HG03460 (cell line): ENCODE results near the gene ROBO4.

Experiments used
- ATAC-seq: cut with Tn5 transposase; IDR thresholded peaks from one replicate; pipeline ENCODE4 v1.9.1; 2021; ENCODE audit not compliant: unreplicated experiment

Gene ROBO4

GRCh38 chr11:124875401-124875800, 22.3 kb downstream of the ROBO4 start:
- no peak for ATAC-seq

DNA sequence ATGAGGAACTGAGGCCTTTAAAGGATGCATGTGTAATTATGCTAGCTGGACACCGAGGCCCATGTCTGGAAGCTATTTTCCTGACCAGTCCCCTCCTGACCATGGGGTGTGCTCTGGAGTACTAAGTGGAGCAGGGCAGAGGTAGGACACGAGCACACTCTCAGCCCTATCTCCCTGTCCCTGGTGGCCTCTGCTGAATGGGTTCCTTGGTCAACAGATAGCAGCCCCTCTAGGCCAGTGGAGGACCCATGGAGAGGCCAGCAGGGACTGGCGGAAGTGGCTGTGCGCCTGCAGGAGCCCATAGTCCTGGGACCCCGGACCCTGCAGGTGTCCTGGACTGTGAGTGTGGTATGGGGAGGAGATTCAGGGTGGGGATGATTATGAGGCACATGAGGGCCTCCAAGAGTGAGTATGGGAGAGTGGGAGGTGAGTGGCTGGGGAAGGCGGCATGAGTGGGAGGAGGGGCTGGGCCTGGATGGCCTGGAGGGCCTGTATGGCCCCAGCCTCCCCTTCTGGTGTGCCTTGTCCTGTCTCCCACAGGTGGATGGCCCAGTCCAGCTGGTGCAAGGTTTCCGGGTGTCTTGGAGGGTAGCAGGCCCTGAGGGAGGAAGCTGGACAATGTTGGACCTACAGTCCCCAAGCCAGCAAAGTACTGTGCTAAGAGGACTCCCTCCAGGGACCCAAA, 23.0 kb downstream of the ROBO4 start:
- ATAC-seq, result no peak

DNA sequence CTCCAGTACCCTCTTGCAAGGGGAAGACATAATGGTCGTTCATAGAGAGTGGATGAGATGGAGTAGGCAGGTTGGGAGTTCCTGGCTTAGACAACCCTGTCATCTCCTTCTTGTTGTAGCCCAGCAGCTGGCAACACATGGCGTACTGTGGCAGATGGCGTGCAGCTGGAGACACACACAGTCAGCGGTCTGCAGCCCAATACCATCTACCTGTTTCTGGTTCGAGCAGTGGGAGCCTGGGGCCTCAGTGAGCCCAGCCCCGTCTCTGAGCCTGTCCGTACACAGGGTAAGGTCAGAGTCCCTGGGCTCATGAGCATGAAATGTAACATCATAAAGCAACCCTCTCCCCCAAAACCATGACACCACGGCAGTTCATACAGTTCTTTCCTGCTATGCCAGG, 23.7 kb downstream of the ROBO4 start:
- no peak for ATAC-seq

GRCh38 chr11:124872741-124873140, 24.9 kb downstream of the ROBO4 start:
- no peak for ATAC-seq

- no peak for ATAC-seq
These were observed 25.4 kb downstream of the ROBO4 start for GRCh38 chr11:124872280-124872679.

DNA sequence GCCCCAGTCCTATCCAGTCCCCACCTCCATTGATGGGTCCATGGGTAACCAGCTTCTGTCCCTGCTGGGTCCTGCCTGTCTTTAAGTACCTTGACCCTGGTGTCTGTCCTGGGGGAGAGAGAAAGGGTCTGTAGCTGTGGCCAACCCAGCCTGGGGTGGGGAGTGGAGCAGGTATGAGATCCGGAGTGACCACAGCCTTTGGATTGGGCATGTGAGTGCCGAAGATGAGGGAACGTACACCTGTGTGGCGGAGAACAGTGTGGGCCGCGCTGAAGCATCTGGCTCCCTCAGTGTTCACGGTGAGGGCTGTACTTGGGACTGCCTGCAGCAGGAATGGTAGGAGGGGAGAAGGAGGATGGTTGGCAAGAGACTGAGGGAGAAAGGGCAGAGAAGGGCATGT, 27.2 kb downstream of the ROBO4 start:
- ATAC-seq, result no peak

DNA sequence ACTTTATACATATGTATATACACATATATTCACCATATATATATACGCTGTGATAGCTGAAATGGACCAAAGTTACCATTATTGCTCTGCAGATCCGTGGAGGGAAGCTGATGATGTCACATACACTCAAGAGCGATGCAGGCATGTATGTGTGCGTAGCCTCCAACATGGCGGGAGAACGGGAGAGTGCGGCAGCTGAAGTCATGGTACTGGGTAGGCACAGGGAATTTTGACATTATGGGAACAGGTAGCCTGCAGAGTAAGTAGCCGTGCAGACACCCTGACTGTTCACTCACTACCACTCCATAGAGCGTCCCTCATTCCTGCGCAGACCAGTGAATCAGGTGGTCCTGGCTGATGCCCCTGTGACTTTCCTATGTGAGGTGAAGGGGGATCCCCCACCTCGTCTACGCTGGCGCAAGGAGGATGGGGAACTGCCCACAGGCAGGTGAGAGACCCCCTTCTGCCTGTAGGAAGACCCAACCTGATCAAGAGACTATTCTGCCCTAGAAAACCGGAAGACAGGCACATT, 27.7 kb downstream of the ROBO4 start:
- ATAC-seq, result no peak

- ATAC-seq, result no peak
These were observed 28.3 kb downstream of the ROBO4 start for GRCh38 chr11:124869331-124869730.

DNA sequence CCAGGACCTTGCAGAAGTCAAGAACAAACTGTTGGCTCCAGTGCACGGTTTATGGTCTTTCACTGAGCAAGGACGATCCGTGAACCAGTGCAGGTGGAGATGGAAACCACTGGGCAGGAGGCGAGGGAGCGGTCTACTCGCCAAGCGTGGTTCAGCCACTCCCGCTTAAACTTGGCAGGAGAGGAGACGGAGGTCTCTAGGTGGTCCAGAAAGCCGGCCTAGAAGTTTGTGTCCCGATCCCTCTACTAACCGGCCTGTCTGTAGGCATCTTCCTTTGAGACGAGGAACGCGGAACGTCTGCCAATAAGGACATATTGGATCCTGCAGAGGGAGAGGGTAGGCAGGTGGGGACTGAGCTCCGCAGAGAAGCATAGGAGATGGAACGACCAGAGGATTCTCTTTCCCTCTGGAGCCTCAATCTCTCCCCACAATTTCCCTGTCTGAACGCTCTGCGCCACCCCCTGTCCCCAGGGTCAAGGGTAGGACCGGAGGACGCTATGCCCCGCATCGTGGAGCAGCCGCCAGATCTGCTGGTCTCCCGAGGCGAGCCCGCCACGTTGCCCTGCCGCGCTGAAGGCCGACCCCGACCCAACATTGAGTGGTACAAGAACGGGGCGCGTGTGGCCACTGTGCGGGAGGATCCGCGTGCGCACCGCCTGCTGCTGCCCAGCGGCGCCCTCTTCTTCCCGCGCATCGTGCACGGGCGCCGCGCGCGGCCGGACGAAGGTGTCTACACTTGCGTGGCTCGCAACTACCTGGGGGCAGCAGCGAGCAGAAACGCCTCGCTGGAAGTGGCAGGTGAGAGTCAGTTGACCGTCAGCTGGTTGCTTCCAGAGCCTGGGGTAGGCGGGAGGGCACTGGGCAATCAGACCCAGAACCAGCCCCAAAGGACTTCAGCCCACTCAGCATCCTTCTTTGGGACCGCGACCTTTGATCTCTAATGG, 29.1 kb downstream of the ROBO4 start:
- no peak for ATAC-seq

DNA sequence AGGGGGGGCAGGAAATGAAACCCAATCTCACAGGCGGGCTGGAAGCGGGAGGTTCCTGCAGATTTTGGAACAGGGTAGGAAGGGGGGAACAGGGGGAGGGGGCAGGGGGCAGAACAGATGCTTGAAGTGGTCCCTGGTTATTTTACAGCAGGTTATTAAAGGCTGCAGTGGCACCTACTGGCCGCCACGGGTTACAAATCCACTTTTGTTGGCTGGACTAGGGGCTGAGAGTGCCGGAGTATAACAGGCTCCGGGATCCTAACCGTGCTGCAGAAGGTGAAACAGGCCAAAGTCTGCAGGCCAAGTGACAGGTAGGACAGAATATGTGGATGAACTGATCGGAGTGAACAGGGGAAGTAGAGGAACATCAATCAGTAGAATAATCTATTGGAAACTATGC, 30.0 kb downstream of the ROBO4 start:
- ATAC-seq, result peak; percentile 51

DNA sequence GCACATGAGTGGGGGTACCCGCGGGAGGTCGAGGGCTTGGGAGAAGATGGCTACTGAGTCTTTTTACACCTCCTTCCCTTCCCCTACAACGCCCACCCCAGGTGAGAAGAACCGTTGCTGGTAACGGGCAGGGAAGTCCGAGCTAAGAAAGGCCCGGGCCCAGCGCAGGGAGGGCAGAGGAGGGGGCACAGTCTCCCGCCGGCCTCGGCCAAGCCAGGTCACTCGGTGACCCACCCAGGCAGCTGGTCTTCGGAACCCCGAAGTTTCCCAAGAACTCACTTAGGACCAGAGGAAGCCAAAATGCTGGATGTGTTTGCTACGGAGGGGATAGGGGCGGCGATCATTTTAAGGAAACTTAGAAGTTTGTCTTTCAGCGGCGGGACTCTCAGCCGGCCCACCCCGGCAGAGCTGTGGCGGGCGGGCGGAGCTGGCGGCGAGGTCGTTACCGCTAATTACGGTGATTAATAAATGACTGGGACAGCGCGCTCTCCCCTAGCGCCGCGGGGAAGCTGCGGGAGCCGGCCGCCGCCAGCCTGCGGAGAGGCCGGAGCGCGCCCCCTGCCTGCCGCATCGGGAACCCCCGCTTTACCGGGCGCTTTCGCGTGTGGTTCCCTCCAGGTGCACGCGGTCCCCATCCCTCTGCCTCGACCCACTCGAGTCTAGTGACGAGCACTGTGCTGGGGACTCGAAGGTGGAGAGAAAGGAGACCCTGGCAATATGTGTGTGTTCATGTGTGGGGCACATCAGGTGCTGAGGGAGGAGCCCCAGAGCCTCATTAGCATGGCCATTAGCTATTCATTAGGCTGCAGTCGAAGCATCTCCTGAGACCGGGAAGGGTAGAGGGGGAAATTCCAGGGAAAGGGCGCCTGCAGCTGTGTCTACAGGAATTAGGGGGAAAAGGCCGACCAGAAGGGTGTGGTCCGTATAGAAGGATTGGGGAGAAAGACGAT, 31.5 kb downstream of the ROBO4 start:
- ATAC-seq, result no peak

DNA sequence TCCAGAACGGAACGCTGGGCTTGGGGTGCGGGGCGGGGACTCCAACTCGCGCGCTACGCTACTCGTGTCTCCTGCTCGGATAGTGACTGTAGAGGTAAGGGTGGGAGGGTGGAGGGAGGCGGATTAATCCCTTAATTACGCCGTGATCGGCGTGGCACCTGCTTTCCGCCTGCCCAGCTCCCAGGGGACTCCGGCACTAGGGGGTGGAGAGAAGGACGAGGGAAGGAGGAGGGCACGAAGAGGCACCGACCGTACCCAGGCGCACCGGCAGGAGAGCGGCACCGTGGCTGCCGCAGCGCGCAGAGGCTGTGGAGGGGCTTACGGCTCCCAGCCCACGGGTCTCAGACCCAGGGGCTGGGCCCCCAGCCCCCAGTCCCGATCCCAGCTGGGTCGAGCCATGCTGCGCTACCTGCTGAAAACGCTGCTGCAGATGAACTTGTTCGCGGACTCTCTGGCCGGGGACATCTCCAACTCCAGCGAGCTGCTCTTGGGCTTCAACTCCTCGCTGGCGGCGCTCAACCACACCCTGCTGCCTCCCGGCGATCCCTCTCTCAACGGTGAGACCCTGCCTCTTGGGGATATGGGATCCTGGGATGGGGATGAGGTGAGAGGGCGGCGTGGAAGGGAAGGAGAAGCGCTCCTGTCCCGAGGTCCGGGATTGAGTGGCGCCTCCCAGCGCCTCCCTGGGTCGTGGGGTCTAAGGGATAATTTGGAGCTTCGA, 32.3 kb downstream of the ROBO4 start, which contains the start of gene ROBO3:
TSS of gene ROBO3 (plus strand) at position 252 of the 721 bp plus-strand sequence. CDS start at position 398, 146 bp downstream.
- ATAC-seq, result no peak

DNA sequence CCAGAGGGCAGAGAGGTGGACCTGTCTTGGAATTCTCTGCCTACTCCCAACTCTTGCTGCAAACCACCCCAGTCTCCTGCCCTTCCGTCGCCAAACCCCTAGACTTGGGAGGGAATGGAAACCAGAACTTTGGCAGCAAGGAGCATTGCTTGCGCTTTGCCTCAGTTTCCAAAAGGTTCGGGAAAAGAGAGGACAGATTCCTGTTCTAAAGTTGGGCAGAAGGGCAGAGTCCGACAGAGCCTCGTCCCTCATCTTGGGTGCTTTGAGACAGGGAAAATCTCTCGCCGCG, 32.8 kb downstream of the ROBO4 start:
- no peak for ATAC-seq

DNA sequence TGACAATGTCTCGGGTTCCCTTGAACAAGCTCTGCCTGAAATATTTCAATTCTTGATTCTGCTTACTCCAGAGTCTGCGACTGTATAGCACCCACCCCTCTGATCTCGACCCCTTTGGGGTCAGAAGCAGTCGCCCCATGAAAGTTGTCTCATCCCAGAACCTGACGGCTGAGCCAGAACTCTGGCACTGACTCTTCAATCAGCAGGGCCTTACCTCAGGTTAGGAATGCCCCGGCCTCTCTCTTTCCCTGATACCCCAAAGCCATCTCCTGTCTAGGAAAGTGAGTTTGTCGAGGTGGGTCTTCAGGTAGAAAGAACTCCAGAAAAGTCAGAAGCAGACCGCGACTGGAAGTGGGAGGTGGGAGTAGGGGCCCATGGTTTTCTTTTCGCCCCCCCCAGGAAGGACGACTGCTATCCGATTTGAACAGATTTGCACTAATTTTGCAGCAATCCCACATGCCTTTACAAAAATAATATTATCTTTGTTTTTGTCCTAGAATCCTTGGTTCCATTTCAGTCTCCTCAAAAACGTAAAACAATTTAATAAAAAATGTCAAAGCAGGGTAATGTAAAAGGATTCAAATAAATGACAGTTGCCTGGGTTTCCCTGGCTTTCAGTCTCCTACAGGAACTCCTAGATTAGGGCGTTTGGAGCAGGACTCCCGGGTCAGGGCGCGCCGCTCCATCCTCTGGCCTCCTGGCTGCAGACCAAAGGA, 33.3 kb downstream of the ROBO4 start:
- ATAC-seq, result no peak

DNA sequence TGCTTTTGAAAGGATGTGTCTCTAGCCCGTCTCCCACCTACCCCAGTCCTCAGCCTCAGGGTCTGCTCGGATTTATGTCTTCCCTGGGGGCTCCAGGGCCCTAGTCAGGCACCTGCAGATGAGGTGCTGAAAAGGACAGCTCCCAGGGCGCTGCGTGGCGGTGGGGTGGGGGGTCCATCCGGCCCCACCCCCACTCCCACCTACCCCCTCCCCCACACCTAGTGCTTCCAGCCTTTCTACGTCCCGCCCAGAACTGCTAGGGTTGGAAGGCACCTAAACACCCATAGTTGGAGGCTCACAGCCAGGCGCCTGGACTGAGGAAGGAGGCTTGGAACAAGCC, 33.9 kb downstream of the ROBO4 start:
- no peak for ATAC-seq

DNA sequence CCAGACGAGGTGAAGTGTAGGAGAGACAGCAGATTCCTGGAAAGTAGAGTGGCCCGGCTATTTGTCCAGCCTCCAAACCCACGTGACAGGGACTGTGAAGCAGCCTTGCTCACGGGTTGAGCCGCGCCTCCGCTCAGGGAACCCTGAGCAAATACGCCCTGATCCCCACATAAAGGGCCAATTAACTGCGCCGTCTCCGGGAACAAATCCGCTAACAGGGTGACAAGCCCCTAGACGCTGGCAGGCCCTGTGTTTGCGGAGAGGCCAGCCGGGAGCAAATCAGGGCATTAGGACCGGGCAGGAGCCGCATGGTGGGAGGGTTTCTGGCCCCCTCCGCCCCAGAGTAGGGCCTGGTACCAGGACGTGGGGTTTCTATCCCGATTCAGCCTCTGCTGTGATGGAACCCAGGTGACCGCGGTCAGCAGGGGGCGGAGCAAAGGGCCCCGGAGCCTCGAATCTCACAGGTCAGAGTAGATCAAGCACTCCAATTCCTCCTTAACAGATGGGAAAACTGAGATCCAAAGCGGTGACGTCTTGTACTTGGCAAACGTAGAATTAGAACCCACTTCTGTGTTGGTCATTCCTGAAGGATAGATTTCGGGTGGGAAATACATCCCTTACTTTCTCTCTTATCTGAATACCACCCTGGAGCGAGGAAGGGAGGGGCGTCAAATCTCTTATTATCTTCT, 34.4 kb downstream of the ROBO4 start:
- no peak for ATAC-seq

DNA sequence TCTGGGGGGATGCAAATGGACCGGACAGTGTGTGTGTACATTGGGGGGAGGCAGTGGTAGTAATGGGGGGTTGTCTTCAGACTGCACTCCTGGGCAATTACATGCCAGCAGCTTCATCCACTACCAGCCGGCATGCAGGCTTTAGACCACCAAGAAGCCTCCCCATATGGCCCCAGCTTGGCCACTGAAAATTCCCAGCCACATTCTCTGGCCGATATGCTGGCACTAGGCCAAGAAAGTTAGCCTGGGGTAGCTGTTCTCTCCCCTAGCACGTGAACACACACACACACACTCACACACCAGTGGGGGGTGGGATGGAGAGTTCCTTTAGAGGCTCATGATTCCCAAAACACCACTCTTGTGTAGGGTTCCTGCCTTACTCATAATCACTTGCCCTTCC, 36.0 kb downstream of the ROBO4 start:
- ATAC-seq, result no peak

- ATAC-seq, result no peak
These were observed 38.5 kb downstream of the ROBO4 start for GRCh38 chr11:124859171-124859570.

- ATAC-seq, result no peak
These were observed 51.5 kb downstream of the ROBO4 start for GRCh38 chr11:124846070-124846673.
